Right lobe of liver (tissue), 6 donors: ENCODE data around the gene TENT5C. TPM values are rescaled to one million over a fixed set of nuclear protein-coding genes. Genes with fewer than 3 reads are reported as not detected.

Source experiments
- ATAC-seq, 4 donors: fragments of 200-7000 bp; cut with Tn5 transposase; one replicate each; pipeline ENCODE4 v1.9.1; 2020; ENCODE audit warnings: mild to moderate bottlenecking in 4 of 4, moderate library complexity in 4 of 4
- DNase-seq, 3 donors: peaks; one replicate each; pipeline ENCODE4 v3.0.0-alpha.2; 2020
- H3K27ac ChIP-seq, 3 donors: fragments of 200-600 bp; one replicate each; pipeline ENCODE4 v1.8.0; 2022
- H3K27me3 ChIP-seq, 2 donors: fragments of 200-600 bp; one replicate each; pipeline ENCODE4 v1.8.0; 2022
- H3K36me3 ChIP-seq, 4 donors: fragments of 200-600 bp; sonication (generic) in 1 of 4; one replicate each; pipeline versions ENCODE4 v1.5.1 to v1.8.0; 2017 to 2022; ENCODE audit warnings: control low read depth in 1 of 4
- H3K4me1 ChIP-seq, 4 donors: fragments of 200-600 bp; sonication (generic) in 1 of 4; one replicate each; pipeline versions ENCODE4 v1.5.1 to v1.8.0; 2017 to 2022; ENCODE audit warnings: control low read depth in 1 of 4
- H3K4me3 ChIP-seq, 3 donors: fragments of 200-600 bp; one replicate each; pipeline ENCODE4 v1.8.0; 2022
- H3K9me3 ChIP-seq, 4 donors: fragments of 200-600 bp; sonication (generic) in 1 of 4; one replicate each; pipeline versions ENCODE4 v1.5.1 to v1.8.0; 2017 to 2022; ENCODE audit warnings: control low read depth in 1 of 4
- CTCF ChIP-seq, 4 donors: fragments of 200-600 bp in 3 of 4; fragments of 450-650 bp in 1 of 4; IDR thresholded peaks; one replicate each; pipeline versions ENCODE4 v1.5.1 to v1.8.0; 2016 to 2022; ENCODE audit warnings: antibody characterized with exemption in 4 of 4, mild to moderate bottlenecking in 2 of 4
- POLR2A ChIP-seq: fragments of 450-650 bp; IDR thresholded peaks from one replicate; pipeline ENCODE4 v1.6.1; 2017; ENCODE audit warnings: antibody characterized with exemption, mild to moderate bottlenecking
- WGBS: methylation state at CpG from one replicate; pipeline ENCODE4 v1.1.6; 2018; ENCODE audit warnings: low coverage, low lambda C conversion rate; ENCODE audit not compliant: insufficient coverage; ENCODE audit errors: missing lambda C conversion rate; 5-methylcytosine and 5-hydroxymethylcytosine counted together
- intact Hi-C, 2 donors: fragments of 100-400 bp; cut with DNase I; formaldehyde crosslinking; loops; one replicate each; pipeline versions ENCODE4 v1.11.2 to v1.14.1; 2022
- total RNA-seq, 6 experiments: library from RNA; depleted of rRNA in 2 of 6; stranded (reverse); fragments of >200 nt in 2 of 6; fragmentation: NEBNext Ultra II Directional in 3 of 6; extraction: Animal tissue kit (Norgen Biotek cat#: 25700) in 3 of 6; gene quantifications; one replicate each; pipeline versions ENCODE4 v1.1.0 to v1.2.4, GENCODE V29; 2016 to 2023
- donor health status: DM: no; HTN: yes; CAD: no.
- donor health status: DM: no; HTN: no; CAD: no.
- donor health status: DM: no; HTN: no; CAD: no.
- donor health status: DM: no; HTN: yes; CAD: no.
- donor health status: DM: no; HTN: yes; CAD: no.

TENT5C gene
- total RNA-seq, 6 experiments from 2014 or later, result 2.3 to 13.7 (median 3.0) TPM

GRCh38 chr1:117600966-117601365, 4.9 kb upstream of the TENT5C start:
- Histone ChIP-seq H3K27ac (no peak overlapping the region), H3K4me1 (peaks cover 0 to 10% (median 0%) of the 10 kb centered on the region in 4 donors), H3K36me3 (no peaks in the 10 kb centered on the region), H3K4me3 (no peak overlapping the region), H3K9me3 (no peaks in the 10 kb centered on the region), H3K27me3 (no peaks in the 10 kb centered on the region)
- WGBS, result 89% methylated on average over 4 of the region's 4 CpGs
- DNase-seq, result no peak
- intact Hi-C loops, result no loop called here
- TF ChIP-seq POLR2A (no peak), CTCF (IDR thresholded peaks at IDR 0.05) (no peak)
- no peak for ATAC-seq

GRCh38 chr1:117602862-117603261, 3.0 kb upstream of the TENT5C start:
- no peak overlapping the region for H3K4me3 ChIP-seq
- TF ChIP-seq CTCF (IDR thresholded peaks at IDR 0.05), result no peak
- TF ChIP-seq POLR2A, result no peak
- H3K4me1 ChIP-seq, result peaks cover 0 to 20% (median 0%) of the 10 kb centered on the region in 4 donors
- intact Hi-C loops, result no loop called here
- H3K27me3 ChIP-seq, result no peaks in the 10 kb centered on the region
- WGBS, result 89% methylated on average over 4 of the region's 4 CpGs
- ATAC-seq (no peak), DNase-seq (no peak)
- H3K27ac ChIP-seq, result no peak overlapping the region
- no peaks in the 10 kb centered on the region for H3K9me3 ChIP-seq
- H3K36me3 ChIP-seq, result no peaks in the 10 kb centered on the region

- no peak for TF ChIP-seq CTCF (IDR thresholded peaks at IDR 0.05)
- peak; percentile 3 for TF ChIP-seq POLR2A
- intact Hi-C loops, result no loop called here
- Histone ChIP-seq H3K27me3 (no peaks in the 10 kb centered on the region), H3K36me3 (no peaks in the 10 kb centered on the region), H3K4me3 (peak overlapping the region; percentile 64 to 79 (median 75)), H3K9me3 (no peaks in the 10 kb centered on the region), H3K4me1 (peaks cover 0 to 16% (median 0%) of the 10 kb centered on the region in 4 donors), H3K27ac (peak overlapping the region; percentile 71 to 86 (median 84))
- ATAC-seq (peak; percentile 24 to 51 (median 36)), DNase-seq (peak in 2 of 3 donors; percentile 75)
- under 1% methylated on average over 20 of the region's 29 CpGs for WGBS
Measured at GRCh38 chr1:117605164-117605773, 579 bp upstream of the TENT5C start.

GRCh38 chr1:117606649-117607430, 992 bp downstream of the TENT5C start:
- TF ChIP-seq CTCF (IDR thresholded peaks at IDR 0.05) (no peak), POLR2A (no peak)
- DNase-seq (peak; percentile 52 to 70 (median 58)), ATAC-seq (peak; percentile 5 to 11 (median 8))
- under 1% methylated on average over 31 of the region's 37 CpGs for WGBS
- peak overlapping the region; percentile 61 to 81 (median 76) for H3K27ac ChIP-seq
- intact Hi-C loops, result no loop called here
- peak overlapping the region; percentile 64 to 79 (median 75) for H3K4me3 ChIP-seq
- H3K36me3 ChIP-seq, result no peaks in the 10 kb centered on the region
- H3K27me3 ChIP-seq, result no peaks in the 10 kb centered on the region
- peaks cover 0 to 12% (median 0%) of the 10 kb centered on the region in 4 donors for H3K4me1 ChIP-seq
- H3K9me3 ChIP-seq, result no peaks in the 10 kb centered on the region
